SK-N-SH (cell line): ENCODE results near the gene HYAL2.

ENCODE experiments used
- CHD2 ChIP-seq: fragments of 150-350 bp; IDR thresholded peaks from 2 replicates; pipeline ENCODE4 v1.6.1; 2018; ENCODE audit warnings: low read length; ENCODE audit not compliant: partially characterized antibody
- EP300 ChIP-seq, 2 experiments: IDR thresholded peaks; 2 replicates each; pipeline versions ENCODE4 v1.4.0 to v1.6.1; 2012; ENCODE audit warnings: borderline replicate concordance in 1 of 2, low read depth in 1 of 2, low read length in 1 of 2
- EZH2phosphoT487 ChIP-seq: fragments of 200-600 bp; sonication (generic); IDR thresholded peaks from 2 replicates; pipeline ENCODE4 v1.6.1; 2017; ENCODE audit warnings: low read depth, mixed run types, mild to moderate bottlenecking, antibody characterized with exemption, moderate library complexity, borderline replicate concordance
- POLR2AphosphoS5 ChIP-seq: IDR thresholded peaks from 2 replicates; pipeline ENCODE4 v1.6.1; 2012; ENCODE audit warnings: low read depth, low read length
- RAD21 ChIP-seq: IDR thresholded peaks from 2 replicates; pipeline ENCODE4 v1.6.1; 2012; ENCODE audit warnings: mild to moderate bottlenecking, low read length
- RFX5 ChIP-seq: IDR thresholded peaks from 2 replicates; pipeline ENCODE4 v1.6.1; 2012; ENCODE audit warnings: mild to moderate bottlenecking, improper control_type of control experiment, low read length
- SIN3A ChIP-seq: IDR thresholded peaks from 2 replicates; pipeline ENCODE4 v1.6.1; 2012; ENCODE audit warnings: low read depth, mild to moderate bottlenecking, low read length, moderate library complexity, borderline replicate concordance
- TF ChIP-seq, protein P1 (sequence below): fragments of 200-600 bp; sonication (generic); IDR thresholded peaks from 2 replicates; pipeline ENCODE4 v1.6.1; 2017; ENCODE audit warnings: antibody characterized with exemption, mild to moderate bottlenecking, moderate library complexity

DNA sequence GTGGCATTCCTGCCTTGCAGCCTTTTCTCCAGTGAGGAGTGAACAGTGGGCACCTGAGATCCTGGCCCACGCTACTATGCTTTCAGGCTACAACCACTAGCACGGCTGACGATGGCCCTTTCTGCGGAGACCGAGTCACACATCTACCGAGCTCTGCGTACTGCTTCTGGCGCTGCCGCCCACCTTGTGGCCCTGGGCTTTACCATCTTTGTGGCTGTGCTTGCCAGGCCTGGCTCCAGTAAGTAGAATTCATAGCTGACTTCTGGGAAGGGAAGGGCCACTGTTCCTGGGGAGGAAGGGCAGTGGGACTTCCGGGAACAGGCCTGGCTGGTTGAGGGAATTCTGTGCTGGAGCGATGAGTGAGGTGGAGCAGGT is 28.8 kb upstream of the HYAL2 start:
- TF ChIP-seq, protein P1, sequence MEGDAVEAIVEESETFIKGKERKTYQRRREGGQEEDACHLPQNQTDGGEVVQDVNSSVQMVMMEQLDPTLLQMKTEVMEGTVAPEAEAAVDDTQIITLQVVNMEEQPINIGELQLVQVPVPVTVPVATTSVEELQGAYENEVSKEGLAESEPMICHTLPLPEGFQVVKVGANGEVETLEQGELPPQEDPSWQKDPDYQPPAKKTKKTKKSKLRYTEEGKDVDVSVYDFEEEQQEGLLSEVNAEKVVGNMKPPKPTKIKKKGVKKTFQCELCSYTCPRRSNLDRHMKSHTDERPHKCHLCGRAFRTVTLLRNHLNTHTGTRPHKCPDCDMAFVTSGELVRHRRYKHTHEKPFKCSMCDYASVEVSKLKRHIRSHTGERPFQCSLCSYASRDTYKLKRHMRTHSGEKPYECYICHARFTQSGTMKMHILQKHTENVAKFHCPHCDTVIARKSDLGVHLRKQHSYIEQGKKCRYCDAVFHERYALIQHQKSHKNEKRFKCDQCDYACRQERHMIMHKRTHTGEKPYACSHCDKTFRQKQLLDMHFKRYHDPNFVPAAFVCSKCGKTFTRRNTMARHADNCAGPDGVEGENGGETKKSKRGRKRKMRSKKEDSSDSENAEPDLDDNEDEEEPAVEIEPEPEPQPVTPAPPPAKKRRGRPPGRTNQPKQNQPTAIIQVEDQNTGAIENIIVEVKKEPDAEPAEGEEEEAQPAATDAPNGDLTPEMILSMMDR: no peak
- TF ChIP-seq CHD2: no peak
- TF ChIP-seq EZH2phosphoT487: no peak
- no peak for TF ChIP-seq EP300 (IDR thresholded peaks at IDR 0.05; ENCODE audit: borderline replicate concordance in 1 of 2, low read depth in 1 of 2, low read length in 1 of 2)
- no peak for TF ChIP-seq SIN3A
- TF ChIP-seq RFX5: no peak
- no peak for TF ChIP-seq RAD21
- TF ChIP-seq POLR2AphosphoS5: no peak; the same call in 1 of the 2 replicates
